ENCODE data around the gene DLX4.

The DLX4 gene, protein sequence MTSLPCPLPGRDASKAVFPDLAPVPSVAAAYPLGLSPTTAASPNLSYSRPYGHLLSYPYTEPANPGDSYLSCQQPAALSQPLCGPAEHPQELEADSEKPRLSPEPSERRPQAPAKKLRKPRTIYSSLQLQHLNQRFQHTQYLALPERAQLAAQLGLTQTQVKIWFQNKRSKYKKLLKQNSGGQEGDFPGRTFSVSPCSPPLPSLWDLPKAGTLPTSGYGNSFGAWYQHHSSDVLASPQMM

GRCh38 chr17:49969134-49969759 lies at the start of gene DLX4:
Gene DLX4, plus strand, starts transcription at chr17:49969190. Its CDS starts 279 bp downstream, at chr17:49969469.
- no peak for DNase-seq

DNA sequence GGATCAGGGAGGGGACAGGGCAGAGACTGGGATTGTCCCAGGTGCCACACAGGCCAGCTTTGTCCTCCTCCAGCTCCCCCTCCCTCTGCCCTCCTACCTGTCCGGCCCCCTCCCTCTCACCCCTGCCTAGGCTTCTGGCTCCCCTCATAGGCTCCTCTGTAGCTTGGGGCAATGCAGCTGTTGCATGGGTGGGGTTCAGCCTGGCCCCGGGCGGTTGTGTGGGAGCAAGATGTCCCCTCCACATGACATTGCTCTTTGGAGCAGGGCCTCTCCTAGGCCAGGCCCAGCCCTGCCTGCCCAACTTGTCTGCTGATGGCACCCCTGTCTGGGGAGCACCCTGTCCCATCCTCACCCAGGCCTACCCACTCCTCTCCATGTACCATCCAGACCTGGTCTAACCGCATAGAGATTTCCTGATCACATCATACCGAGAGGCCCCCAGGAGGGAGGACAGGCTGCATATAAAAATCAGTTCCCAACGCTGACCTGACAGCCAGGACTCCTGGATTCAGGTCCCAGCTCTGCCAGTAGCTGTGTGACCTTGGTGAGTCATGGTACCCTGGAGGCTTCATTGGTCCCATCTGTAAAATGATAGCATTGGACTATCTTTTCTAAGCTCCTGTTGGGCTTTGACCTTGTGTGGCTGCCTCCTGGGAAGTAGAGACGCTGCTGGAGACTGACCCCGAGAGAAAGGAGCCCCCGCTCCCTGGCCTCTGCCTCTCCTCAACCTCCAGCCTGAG lies 48.8 kb upstream of the DLX4 start:
- DNase-seq, result no peak

DNA sequence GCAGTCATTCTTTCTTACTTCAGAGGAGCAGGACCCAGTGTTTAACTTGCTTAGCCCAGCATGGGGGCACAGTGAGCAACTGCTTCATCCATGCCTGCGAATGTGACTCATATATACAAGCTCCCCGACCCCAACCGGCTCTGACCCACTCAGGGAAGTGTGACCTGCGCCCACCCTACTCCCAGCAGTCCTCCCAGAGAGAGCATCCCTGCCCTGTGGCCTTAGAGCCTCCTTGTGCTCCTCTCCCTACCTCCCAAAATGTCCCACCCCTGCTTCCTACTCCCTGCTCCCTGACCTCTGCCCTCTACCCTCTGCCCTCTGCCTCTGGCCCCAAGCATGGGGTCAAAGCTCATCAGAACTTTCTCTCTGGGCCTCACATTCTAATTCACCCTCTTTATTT lies 46.9 kb upstream of the DLX4 start:
- no peak for DNase-seq

GRCh38 chr17:49924116-49924515 lies 44.9 kb upstream of the DLX4 start:
- no peak for DNase-seq

DNA sequence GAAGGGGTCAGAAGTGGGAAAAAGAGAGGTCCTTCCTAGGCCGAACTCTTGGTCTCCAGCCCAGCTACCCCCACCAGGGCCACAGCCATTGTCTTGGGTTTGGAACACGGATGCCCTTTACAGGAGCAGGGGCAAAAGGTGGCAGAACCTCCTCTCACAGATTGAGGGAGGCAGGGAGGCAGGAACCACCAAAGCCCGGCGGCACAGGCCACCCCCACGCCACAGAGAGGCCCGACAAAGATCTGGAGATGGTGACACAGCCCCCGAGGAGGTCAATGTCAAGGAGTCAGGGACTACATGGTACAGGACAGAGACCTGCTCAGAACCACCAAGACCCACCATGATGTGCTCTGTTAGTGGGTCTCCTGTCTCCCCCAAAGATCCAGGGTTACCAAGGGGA lies 44.4 kb upstream of the DLX4 start:
- DNase-seq, result no peak

DNA sequence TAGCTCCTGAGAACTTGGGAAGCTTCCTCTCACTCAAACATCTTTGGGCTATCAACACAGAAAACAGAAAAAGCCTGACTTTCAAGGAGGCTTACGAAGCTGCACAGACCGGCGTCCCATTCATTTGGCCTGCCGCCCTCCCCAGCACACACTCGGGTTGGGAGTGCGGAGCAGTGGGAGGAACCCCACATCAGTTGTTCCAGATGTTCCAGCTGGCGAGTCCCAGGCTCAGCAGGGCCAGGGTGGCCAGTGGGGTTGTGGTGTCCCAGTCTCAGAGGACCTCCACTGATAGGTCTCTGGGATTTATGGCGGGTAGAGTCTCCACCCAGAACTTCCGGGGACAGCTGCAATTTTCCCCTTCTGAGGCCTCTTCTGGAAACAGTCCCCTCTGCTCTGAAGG lies 43.1 kb upstream of the DLX4 start:
- DNase-seq, result no peak

GRCh38 chr17:49926886-49927285 lies 42.1 kb upstream of the DLX4 start:
- DNase-seq, result no peak

- DNase-seq, result no peak
Measured at GRCh38 chr17:49928126-49928800, 40.7 kb upstream of the DLX4 start.

DNA sequence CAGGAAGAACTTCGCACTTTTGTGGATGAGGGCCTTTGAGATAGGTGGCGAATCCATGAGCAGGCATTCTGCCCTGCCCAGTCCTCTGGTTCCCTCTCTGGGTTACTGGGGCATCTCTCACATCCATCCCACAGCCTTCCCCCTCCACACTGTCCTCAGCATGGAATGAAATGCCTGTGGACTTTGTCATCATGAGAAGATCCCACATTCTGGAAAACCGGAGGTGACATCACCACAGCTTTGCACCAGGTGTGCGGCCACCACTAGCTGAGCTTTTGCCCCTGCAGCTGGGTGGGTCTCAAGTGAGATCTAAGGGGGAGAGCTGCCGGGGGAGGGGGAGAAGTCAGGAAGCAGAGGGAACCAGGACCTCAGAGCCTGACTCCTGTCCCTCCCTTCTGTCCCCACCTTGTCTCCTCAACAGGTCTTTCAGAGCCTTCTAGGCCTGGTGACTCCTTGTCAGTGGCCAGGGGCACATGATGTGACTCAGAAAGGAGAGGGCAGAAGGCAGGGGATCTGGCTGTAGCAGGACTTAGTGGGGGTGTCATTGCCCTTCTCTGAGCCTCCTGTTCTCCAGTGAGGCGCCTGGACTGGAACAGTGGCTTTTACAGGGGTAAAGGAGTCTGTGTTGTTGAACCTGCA lies 40.0 kb upstream of the DLX4 start:
- DNase-seq, result no peak

GRCh38 chr17:49930880-49931279 lies 38.1 kb upstream of the DLX4 start:
- DNase-seq, result no peak

- DNase-seq, result no peak
Measured at GRCh38 chr17:49931416-49932137, 37.4 kb upstream of the DLX4 start.

- no peak for DNase-seq
Measured at GRCh38 chr17:49932138-49932723, 36.8 kb upstream of the DLX4 start.

- DNase-seq, result no peak
Measured at GRCh38 chr17:49932901-49933300, 36.1 kb upstream of the DLX4 start.

DNA sequence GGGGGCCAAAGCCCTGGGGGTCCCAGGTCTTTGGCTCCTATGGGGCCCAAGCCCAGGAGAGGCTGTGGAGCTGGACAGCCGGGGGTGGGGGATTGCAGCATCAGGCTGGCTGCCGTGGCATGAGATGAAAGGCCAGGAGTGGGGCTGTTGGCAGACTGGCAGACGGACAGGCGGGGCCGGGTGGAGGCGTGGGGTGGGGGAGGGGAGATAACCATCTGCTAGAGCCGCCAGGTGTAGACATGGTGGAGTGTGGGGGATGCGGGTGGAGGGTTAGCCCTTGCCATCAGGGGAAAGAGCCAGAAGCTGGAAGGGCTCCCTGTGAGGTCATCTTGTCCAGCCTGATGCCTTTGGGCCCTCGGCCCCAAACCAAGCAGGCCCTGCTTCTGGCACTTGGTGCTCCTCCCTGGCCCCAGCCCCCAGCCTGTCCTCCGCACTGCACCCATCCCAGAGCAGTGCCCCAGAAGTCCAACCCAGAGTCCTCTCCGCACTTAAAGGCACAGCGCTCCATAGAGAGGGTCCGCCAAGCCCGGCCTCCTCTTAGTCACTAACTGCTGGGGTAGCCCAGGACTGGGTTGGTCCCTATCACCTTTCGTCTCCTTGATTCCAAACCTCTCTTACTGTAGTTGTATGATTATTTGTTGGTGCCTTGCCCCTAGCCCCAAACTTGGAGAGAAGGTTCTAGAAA lies 33.3 kb upstream of the DLX4 start:
- no peak for DNase-seq

- no peak for DNase-seq
Measured at GRCh38 chr17:49936386-49936785, 32.6 kb upstream of the DLX4 start.

GRCh38 chr17:49939318-49939717 lies 29.7 kb upstream of the DLX4 start:
- DNase-seq, result no peak

- DNase-seq, result no peak
Measured at GRCh38 chr17:49941427-49941826, 27.6 kb upstream of the DLX4 start.

DNA sequence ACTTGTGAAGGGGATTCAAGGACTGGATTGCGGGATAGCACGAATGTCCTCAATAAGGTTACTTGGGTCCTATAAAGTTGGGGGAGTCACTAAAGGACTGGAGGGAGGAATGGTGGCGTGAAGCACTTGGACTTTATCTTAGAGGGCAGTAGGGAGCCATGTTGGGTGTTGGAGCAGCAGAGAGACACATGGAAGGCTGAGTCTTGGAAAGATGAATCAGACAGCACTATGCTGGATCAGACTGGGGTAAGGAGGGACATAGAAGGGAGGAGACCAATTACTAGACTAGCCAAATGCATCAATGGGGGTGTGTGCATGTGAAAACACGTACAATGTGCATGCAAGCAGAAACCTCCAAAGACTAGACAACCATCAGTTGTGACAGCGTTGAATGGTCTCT lies 26.0 kb upstream of the DLX4 start:
- DNase-seq, result no peak

GRCh38 chr17:49944273-49944870 lies 24.6 kb upstream of the DLX4 start:
- DNase-seq, result no peak

- DNase-seq, result no peak
Measured at GRCh38 chr17:49946208-49946607, 22.8 kb upstream of the DLX4 start.

GRCh38 chr17:49946964-49947584 lies 21.9 kb upstream of the DLX4 start:
- no peak for DNase-seq
